Measurements from ENCODE around the gene ITPR1.

GRCh38 chr3:4841225-4841624, 348.1 kb downstream of the ITPR1 start:
- TF ChIP-seq POLR2A (IDR thresholded peaks at IDR 0.05) (no peak), CTCF (IDR thresholded peaks at IDR 0.05) (no peak)

Data from thyroid gland (tissue), 4 donors.